Lung (tissue), 12 donors: ENCODE data around the gene HELZ2. TPM values are rescaled to one million over a fixed set of nuclear protein-coding genes. Genes with fewer than 3 reads are reported as not detected.

Source experiments
- ATAC-seq: fragments of 200-7000 bp; cut with Tn5 transposase; one replicate; pipeline ENCODE4 v1.9.1; 2020; ENCODE audit warnings: moderate number of reproducible peaks; ENCODE audit not compliant: insufficient read depth, low FRiP score
- DNase-seq, 3 donors: peaks; one replicate each; pipeline ENCODE4 v3.0.0-alpha.2; 2013 to 2017
- H3K27ac ChIP-seq, 2 donors: one replicate each; pipeline ENCODE4 v1.5.1; 2013; ENCODE audit warnings: mild to moderate bottlenecking in 2 of 2, moderate library complexity in 2 of 2, control low read depth in 1 of 2, inconsistent platforms in 1 of 2, low read depth in 1 of 2, low read length in 1 of 2
- H3K27me3 ChIP-seq, 3 donors: one replicate each; pipeline ENCODE4 v1.5.1; 2013; ENCODE audit warnings: low read length in 2 of 3; ENCODE audit not compliant: control insufficient read depth in 3 of 3, insufficient read depth in 3 of 3
- H3K36me3 ChIP-seq, 4 donors: one replicate each; pipeline ENCODE4 v1.5.1; 2013; ENCODE audit warnings: low read length in 4 of 4, mild to moderate bottlenecking in 1 of 4, moderate library complexity in 1 of 4; ENCODE audit not compliant: control insufficient read depth in 4 of 4, insufficient read depth in 4 of 4
- H3K4me1 ChIP-seq, 5 donors: one replicate each; pipeline ENCODE4 v1.5.1; 2013; ENCODE audit warnings: low read length in 5 of 5, mild to moderate bottlenecking in 2 of 5, moderate library complexity in 1 of 5; ENCODE audit not compliant: control insufficient read depth in 5 of 5, insufficient read depth in 5 of 5
- H3K4me3 ChIP-seq: one replicate; pipeline ENCODE4 v1.5.1; 2013; ENCODE audit warnings: mild to moderate bottlenecking, control low read depth, moderate library complexity
- H3K9ac ChIP-seq, 2 donors: one replicate each; pipeline ENCODE4 v1.5.1; 2013; ENCODE audit warnings: low read length in 2 of 2, control low read depth in 1 of 2; ENCODE audit not compliant: insufficient read depth in 1 of 2
- H3K9me3 ChIP-seq, 4 donors: one replicate each; pipeline ENCODE4 v1.5.1; 2013; ENCODE audit warnings: low read length in 3 of 4, mild to moderate bottlenecking in 1 of 4, moderate library complexity in 1 of 4; ENCODE audit not compliant: control insufficient read depth in 4 of 4, insufficient read depth in 3 of 4
- CTCF ChIP-seq: IDR thresholded peaks from 2 replicates; pipeline ENCODE4 v1.5.1; 2012; ENCODE audit warnings: mild to moderate bottlenecking; ENCODE audit errors: control extremely low read depth, extremely low read depth
- WGBS, 2 donors: extraction: QIAGEN DNeasy Blood & Tissue Kit; methylation state at CpG; one replicate each; pipeline ENCODE4 v1.1.7; 2013; 5-methylcytosine and 5-hydroxymethylcytosine counted together
- polyA plus RNA-seq, 2 donors: library from polyadenylated mRNA; stranded (reverse); fragments of 200-250 nt; gene quantifications; one replicate each; pipeline ENCODE4 v1.2.1, GENCODE V29; 2013
- total RNA-seq, 2 donors: library from RNA; depleted of rRNA in 1 of 2; stranded (reverse); fragments of >200 nt in 1 of 2; gene quantifications; one replicate each; pipeline ENCODE4 v1.2.1, GENCODE V29; 2014 to 2021
- donor health status: control.
- donor health status: control.
- donor health status: Bipolar disorder and iron deficiency.
- donor health status: healthy.
- donor health status: DM: yes; HTN: yes; CAD: no.

HELZ2 gene
- total and polyA plus RNA-seq, 4 donors = 9.0 to 47.2 (median 25.4) TPM

- no peak overlapping the region for H3K4me3 ChIP-seq
- H3K4me1 ChIP-seq = no peaks in the 10 kb centered on the region
- no peak overlapping the region for H3K27ac ChIP-seq
- H3K36me3 ChIP-seq = peaks cover 11 to 53% (median 14%) of the 10 kb centered on the region in 4 donors
- ATAC-seq (no peak), DNase-seq (no peak)
- TF ChIP-seq CTCF = no peak
- H3K9ac ChIP-seq = no peak overlapping the region
- H3K27me3 ChIP-seq = no peaks in the 10 kb centered on the region
- H3K9me3 ChIP-seq = no peaks in the 10 kb centered on the region
- 92 to 93% methylated on average over 38 of the region's 38 CpGs for WGBS, 2 donors
Observed at GRCh38 chr20:63589261-63590217, 15.5 kb upstream of the HELZ2 start.

- H3K27ac ChIP-seq = no peak overlapping the region
- H3K36me3 ChIP-seq = peaks cover 8 to 53% (median 13%) of the 10 kb centered on the region in 4 donors
- H3K4me3 ChIP-seq = no peak overlapping the region
- DNase-seq = no peak
- WGBS, 2 donors = 87 to 95% methylated on average over 11 of the region's 11 CpGs
- no peaks in the 10 kb centered on the region for H3K4me1 ChIP-seq
- H3K9ac ChIP-seq = no peak overlapping the region
- ATAC-seq = no peak
- TF ChIP-seq CTCF = no peak
- H3K27me3 ChIP-seq = no peaks in the 10 kb centered on the region
- H3K9me3 ChIP-seq = no peaks in the 10 kb centered on the region
Observed at GRCh38 chr20:63588641-63589041, 14.6 kb upstream of the HELZ2 start.

- no peak for ATAC-seq
- peak; percentile 13 to 39 (median 34) for DNase-seq
- Histone ChIP-seq H3K36me3 (peaks cover 8 to 53% (median 10%) of the 10 kb centered on the region in 4 donors), H3K4me1 (no peaks in the 10 kb centered on the region), H3K9ac (no peak overlapping the region), H3K27me3 (no peaks in the 10 kb centered on the region), H3K9me3 (no peaks in the 10 kb centered on the region), H3K4me3 (no peak overlapping the region), H3K27ac (no peak overlapping the region)
- 41 to 59% methylated on average over 19 of the region's 19 CpGs for WGBS, 2 donors
- TF ChIP-seq CTCF = no peak
Observed at GRCh38 chr20:63587776-63588591, 13.9 kb upstream of the HELZ2 start.
